HTERT RPE-1 (cell line): ENCODE measurements around the gene LPP.

ENCODE experiments used
- in situ Hi-C: fragments of 300-500 bp; cut with MboI; formaldehyde crosslinking; loops from 4 replicates; pipeline ENCODE4 v1.14.3; 2020; ENCODE audit warnings: low sequenced_read_pairs

The LPP gene

DNA sequence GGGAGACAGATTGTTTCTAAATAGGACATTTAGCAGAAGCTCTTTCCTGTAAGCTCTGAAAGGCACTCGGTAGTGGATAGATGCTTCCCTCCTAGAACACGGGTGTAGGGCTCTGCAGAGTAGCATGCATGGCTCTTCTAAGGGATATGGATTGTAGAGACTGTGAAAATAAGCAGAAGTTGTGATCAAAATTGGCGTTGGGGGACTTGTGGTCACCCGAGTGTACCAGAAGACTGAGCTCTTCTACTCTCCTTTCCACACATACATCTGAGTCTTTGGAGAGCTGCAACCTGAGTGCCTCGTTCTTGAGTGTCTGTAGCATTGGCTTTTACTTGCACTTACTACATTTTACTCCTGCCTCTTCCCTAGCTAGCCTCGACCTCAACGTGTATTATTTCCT, 197.7 kb downstream of the LPP start:
- in situ Hi-C loops = no loop called here

DNA sequence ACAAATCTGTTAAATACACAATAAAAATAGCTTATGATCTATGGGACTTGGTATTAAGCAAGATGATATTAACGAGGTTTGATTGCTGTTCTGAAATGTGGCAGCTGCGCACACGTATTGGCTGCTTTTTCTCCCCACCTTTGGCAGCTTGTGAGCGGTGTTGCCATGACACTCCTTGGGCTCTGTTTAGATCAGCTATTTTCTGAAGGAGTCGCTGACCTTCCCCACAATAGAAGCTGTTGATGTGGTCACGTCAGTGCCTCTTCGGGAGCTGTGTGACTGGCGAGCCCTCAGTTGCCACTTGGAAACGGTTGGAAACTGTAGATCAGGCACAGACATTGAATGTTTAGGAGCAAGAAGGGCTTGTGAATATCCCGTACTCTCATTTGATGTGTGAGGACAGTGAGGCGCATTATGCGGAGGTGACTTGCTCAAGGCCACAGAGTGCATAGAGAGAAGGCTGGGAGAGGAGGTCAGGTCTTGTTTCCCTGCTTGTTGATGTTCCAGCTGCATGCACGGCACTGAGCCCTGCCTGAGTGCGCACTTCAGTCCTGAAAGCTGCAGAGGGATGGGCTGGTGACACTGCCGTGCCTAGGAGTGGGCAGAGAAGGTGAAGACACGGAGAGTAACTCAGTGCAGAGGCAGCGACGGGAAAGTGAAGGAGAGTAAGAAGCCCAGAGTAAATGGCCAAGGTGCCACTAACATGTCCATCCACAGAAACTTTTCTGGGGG, 198.4 kb downstream of the LPP start:
- in situ Hi-C loops = no loop called here

DNA sequence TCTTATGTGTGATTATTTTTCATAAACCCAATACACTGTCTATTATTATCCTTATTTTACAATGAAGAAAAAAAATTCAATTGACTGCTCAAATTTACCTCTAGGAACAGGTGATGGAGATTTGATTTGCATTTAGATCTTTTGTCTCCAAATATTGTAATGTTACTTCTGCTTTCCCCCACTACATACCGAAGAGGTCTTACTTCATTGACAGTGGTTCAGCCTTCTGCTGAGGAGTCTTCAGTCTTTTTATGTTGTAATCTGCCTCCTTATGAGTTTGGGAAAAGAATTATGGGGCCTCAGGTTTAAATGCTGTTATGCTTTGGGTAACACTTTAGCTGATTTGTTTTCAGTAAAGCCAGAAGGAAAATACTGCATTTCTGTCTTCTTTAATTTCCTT, 199.5 kb downstream of the LPP start:
- in situ Hi-C loops = no loop called here

DNA sequence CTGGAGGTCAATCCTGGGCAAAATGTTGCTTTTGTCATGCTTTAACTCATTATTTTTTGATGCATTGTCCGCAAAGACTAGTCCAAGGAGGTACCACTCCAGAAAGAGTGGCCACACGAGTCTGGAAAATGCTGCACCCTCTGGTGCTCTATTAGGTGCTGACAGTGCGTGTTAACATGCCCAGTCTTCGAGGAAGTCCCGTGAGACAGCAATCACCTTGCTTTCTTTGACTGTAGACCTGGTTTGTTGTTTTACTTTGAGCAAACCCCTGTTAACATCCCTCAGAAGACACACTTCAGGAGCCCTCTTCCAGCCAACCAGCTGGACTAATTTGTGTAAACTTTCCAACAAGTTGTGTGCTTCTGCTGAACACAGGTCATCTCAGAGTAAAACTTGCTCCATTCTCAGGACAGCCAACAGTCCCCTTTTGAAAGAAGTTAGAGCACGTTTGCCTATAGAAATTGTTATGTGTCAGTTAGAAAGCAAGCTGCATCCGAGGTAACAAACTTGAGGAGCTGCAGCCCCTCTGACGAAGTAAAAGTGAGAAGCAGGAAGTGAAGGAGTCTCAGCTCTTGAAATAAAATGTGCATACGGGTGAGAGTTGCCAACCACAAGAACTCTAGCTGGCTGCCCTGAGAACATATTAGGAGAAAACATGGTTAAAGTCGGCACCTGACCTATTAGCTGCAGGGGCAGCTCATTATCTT, 205.0 kb downstream of the LPP start:
- in situ Hi-C loops = no loop called here

DNA sequence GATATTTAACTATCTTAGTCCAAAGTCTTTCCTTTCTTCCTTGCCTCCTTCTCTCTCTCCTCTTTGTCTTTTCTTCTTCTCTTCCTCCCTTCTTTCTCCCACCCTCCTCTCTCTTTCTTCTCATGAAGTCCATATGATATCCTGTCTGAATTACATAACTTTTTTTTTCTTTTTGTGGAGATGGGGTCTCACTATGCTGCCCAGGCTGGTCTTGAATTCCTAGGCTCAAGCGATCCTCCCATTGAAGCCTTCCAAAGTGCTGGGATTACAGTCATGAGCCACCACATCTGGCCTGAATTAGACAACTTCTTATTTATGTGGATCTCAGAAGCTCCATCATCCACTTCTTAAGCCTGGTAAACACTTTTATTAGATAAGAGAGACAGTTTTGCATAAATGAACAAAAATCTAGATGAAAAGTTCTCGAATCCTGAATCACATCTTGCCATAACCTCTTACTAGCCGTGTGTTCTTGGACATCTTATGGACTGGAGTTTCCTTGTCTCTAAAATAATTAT, 206.5 kb downstream of the LPP start:
- in situ Hi-C loops = no loop called here

DNA sequence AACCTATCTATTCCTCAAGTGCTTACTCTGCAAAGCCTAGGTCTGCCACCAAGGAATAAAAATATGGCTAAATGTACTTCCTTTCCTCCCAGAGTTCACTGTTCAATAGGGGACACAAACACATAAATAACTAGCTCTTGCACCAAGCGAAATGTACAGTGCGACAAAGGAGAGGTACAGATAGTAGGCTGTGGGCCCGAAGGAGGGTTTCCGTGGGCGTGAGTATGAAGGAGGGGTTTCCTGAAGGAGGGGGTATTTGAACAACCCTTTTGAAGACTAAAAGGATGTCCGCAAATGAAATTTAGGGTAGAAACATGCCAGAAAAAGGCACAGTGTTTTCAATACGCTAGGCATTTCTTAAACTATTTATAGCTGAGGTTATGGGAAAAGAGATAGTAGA, 207.9 kb downstream of the LPP start:
- in situ Hi-C loops = no loop called here

DNA sequence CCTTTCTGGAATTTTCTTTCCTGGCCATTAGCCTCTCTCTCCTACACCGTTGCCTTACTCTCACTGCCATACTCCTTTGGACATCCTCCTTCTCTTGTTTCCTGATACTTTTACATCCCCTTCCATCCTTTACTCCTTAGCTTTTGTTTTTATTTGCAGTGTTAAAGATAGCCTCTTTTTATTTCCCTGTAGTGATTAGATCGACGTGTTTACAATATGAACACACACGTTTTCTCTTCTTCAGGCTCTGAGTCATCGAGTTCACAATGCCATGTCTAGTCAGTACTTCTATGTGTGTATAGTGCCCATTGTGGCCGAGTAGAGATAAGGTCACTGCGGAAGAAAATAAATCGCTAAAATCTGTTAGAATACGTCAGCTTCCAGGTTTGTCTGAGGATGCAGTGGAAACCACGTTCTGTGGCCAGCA, 208.5 kb downstream of the LPP start:
- in situ Hi-C loops = no loop called here

DNA sequence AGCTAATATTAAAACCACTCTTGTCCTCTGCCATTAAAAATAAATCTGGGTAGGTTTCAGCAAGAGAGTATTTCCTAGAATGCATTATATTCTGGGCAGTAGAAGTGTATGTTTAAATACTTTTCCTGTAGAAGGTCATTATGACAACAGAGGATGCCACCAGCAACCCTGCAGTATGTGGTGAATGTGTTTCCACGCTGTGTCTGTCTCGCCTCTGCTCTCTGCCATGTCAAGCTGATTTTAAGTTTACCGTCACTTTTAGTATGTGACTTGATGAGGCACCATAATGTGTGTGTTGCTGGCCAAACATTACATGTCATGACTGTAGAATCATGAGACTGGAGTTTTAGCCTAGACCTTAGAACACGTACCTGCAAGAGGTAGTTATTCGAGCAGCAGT, 211.2 kb downstream of the LPP start:
- in situ Hi-C loops = no loop called here

DNA sequence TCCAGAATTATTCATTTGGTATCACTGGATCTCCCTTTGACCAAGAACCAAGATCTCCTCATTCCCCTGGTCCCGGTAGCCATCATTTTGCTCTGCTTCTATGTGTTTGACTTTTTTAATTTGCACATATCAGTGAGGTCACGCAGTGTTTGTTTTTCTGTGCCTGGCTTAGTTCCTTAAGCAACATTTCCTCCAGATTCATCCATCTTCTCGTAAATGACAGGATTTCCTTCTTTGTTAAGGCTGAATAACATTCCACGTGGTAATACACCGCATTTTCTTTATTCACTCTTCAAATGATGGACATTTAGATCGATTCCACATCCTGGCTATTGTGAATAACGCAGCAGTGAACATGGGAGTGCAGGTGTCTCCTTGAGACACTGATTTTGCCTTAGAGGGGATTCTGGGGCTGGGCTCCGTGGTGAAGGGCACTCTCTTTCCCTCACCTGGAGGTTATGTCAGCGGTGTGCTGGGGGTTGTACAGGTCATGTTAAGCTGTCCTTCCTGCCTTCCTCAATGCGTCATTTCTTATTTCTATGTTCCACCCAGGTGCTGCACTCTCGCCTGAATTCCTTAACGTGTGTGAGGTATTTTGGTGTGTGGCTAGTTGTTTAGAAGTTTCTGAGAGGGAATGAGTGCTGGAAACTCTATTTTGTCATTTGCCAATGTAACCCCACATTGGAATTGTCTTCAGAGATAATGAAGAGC, 212.2 kb downstream of the LPP start:
- in situ Hi-C loops = no loop called here

DNA sequence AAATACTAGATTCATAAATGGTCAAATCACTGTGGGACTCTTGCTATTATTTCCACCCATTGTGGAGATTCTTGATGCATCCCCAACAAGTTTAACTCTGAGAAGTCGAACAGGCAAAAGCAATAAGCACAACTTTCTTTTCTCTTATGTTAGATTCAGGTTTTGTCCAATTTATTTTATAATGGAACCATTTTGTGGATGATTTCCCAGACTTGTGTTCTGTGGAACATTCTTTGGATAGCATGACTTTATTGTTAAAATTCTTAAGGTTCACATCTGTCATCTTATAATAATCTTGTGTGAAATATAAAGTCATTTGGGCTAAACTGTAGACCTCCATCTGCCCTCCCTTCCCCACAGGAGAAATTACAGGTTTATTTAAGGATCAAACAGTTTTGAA, 213.7 kb downstream of the LPP start:
- in situ Hi-C loops = no loop called here

DNA sequence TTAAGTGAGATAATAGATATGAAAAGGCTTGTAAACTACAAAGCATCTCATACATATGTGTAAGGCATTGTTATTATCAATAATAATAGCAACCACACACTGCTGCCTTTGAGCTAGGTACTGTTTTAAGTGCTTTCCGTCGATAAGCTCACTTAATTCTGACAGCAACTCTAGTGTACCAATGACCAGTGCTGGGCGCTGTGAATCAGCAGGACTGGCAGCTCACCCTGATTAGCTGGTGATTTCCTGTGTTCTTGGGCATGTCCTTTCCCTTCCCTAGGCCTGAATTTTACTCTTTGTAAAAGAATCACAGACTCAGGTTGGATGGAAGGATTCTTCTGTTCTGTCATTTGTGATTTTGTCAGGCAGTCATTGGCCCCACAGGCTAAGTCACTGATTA, 215.6 kb downstream of the LPP start:
- in situ Hi-C loops = no loop called here

DNA sequence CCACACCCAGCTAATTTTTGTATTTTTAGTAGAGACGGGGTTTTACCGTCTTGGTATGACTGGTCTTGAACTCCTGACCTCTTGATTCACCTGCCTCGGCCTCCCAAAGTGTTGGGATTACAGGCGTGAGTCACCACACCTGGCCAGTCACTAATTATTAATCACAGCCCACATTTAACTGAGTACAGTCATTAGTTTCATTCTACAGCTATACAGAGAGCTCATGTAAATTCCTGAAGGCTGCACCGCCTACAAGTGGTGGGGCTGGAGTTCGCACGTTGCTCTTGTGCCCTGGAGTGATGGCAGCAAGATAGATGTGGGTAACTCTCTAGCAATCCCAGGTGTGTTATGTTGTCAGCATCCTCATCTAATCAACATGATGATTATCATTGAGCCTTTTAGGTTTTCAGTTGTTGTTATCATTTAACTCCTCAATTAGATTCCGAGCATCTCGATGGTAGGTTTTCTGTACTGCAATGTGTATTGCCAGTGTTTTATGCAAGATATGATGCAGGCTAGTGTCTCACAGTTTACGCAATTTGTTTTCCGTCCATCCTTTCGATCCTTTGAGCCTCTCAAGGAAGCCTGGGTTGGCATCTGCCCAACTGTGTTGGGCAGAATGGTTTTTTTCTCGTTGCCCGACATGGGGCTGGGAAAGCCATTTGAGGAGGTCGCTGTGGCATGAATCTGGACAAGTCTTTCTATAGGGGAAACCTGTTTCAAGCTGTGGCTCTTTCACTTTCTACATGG, 216.3 kb downstream of the LPP start:
- in situ Hi-C loops = no loop called here

DNA sequence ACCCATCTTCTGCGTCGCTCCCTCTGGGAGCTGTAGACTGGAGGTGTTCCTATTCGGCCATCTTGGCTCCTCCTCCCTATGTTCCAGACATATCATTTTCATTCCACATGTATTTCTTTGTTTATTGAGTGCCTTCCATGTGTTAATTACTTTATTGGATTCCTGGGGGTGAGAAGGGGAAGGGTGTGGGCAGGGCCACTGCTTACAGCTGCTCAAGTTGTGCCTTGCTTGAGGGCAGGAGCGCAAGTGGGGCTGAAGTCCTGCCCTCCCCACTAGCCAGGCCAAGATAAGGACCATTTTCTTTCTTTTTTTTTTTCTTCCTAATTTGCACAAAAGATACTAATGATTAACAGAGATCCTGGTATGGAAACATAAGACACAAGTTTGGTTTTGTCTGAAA, 224.8 kb downstream of the LPP start:
- in situ Hi-C loops = no loop called here

DNA sequence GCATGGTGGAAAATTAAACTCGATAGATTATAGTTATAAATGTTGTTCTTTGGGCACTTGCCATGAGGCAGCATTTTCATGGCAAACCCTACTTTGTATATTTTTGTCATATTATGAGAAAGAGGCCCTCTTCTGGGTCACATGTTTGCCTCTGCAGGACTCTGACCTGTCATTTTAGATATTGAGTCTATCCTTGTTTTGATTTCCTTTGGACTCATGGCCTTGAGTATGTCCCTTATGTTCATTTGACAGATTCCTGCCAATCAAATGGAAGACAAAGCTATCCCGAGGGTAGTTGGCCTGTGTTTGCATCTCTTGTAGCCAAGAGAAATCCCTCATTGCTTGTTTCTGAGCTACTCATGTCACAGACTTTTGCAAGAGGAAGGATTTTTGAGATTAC, 226.3 kb downstream of the LPP start:
- in situ Hi-C loops = no loop called here

DNA sequence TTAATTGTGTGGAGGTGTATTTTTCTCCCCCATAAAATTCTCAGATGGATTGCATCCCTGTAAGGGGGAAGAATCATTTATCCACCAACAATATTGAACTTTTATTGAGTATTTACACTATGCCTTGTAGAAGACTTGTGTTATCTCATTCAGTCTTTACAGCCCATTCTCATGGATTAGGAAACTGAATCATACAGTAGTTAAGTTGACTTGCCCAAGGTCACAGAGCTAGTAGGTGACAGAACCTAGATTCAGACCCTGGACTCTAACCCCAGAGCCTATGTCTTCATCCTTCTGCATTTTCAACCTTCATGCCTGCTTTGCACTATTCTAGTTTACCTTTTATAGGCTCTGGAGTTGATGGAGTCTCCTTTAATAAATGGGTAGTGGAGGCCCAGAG, 226.8 kb downstream of the LPP start:
- in situ Hi-C loops = no loop called here

DNA sequence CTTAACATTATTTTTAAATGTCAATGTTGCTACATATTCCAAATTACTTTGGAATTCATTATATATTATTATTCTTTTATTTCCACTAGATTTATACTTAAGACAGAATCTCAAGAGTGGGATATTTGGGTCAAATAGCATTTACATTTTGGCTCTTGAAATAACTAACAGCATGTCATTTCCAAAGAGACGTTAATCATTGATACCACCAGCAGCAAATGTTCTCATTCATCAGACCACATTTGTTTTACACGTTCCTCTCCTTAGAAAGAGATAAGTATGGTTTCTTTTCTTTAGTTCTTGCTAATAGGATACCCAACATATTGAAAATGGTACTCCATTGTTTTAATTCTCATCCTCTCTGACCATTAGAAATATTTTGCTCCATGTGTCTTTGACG, 229.8 kb downstream of the LPP start:
- in situ Hi-C loops = no loop called here

DNA sequence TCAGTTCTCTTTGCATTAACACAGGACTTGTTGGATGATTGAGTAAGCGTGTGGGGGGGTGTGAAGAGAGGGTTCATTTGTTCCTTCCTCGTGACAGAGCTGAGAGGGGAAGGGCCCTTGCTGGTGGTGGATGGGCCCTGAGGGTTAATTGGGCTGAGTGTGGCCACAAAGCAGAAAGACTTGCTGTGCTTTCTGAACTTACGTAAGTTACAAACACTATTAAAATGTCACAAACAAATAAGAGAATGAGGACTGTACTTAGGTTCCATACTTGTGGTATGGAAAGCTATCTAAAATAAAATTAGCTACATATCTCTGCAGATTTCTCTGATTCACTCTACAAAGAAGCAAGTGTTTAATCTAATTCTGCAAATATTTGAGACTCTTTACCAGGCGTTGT, 231.3 kb downstream of the LPP start:
- in situ Hi-C loops = no loop called here

DNA sequence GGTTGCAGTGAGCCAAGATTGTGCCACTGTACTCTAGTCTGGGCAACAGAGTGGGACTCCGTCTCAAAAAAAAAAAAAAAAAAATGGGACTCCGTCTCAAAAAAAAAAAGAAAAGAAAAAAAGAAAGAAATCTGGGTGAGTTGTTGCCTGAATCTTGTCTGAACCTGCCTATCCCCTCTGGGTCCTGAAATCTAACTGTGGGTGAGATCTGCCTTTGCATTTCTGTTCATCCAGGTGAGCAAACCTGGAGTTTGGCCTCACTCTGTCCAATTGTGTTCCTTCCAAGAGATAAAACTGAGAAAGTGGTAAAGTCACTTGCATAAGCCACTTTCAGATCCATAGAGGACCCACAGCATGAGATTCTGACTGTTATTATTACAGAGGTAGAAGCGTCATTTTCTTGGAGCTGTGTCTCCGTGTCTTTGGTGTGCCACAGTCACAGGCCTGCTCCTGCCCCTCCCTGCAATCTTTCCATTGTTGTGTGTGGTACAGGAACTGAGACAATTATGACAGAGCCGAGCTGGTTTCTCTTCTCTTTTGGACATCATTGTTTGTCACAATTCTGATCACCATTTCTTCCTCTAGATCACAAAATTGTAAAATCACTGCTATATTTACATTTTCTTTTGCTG, 235.9 kb downstream of the LPP start:
- in situ Hi-C loops = no loop called here

DNA sequence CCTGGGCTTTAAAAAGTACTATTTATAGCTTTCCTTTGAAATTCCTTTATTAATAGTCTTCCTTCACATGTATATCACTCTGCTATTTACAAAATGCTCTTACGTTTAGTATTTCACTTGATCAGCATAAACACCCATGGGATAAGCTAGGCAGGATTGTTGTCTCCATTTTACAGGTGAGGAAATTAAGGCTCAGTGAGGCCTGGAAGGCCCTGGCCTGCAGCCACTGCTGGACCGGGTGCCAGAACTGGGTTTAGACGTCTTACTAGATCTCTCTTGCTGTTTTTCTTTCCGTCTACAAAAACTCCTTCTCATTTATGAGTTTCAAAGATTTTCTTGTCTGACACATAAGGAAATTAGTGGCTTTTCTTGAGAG, 236.4 kb downstream of the LPP start:
- in situ Hi-C loops = no loop called here

DNA sequence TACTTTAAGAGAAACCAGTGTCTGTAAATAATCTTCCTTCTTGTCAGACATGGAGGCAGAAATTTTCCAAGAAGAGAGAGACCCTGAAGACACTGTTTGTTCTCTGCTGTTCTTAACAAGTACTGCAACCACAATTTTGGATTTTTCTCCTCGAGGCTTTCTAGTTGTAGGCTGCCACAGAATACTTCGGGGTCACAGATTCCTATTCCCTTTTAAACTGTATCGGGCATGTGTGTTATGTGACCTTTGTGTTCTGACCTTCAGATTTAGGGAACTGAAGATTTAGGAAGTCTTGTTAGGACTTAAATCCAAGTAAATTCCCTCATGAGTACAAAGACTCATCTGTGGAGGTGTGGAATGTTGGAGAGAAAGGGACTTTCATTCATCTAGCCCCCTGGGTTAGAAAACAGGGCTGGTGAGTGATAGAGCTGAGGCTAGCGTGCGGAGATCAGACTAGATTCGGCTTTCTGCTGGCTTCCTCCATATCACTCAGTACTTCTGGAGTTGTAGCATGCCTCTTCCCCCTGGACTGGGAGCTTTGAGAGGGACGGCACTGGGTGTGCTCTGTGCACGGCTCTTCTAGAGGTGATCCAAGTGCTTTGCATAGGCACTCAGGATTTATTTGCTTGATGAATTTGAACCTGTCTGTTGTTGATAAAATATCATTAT, 237.0 kb downstream of the LPP start:
- in situ Hi-C loops = no loop called here
